GM21786 (cell line): ENCODE results near the gene CHORDC1.
A peak's percentile ranks its signal among the peaks of the same experiment; 100 is the strongest.
"Not testable (repeated sequence)": the region's sequence is repeated elsewhere in the genome, so short reads cannot be mapped to it uniquely, and the experiment has no call there.

Source experiments
- ATAC-seq: cut with Tn5 transposase; IDR thresholded peaks from one replicate; pipeline ENCODE4 v1.9.1; 2021; ENCODE audit not compliant: unreplicated experiment

Gene CHORDC1

GRCh38 chr11:90218606-90219005 is 4.2 kb downstream of the CHORDC1 start:
- no peak for ATAC-seq

DNA sequence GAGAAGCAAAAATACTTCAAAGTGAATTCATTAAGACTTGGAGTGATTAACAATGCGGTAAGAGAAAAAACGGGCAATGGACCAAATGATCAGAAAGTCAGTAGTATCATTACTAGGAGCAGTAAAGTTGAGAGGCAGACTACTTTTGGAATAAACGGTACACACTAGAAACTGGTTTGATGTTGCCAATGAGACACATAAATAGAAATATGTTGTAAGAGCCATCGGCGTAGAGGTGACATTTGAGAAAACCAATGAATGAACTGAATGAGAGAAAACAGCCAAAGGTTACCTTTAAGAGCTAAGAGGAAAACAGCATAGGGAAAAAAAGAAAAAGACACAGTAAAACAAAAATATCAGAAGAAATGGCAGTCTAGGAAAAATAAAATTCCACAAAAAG is 6.2 kb downstream of the CHORDC1 start:
- no peak for ATAC-seq

DNA sequence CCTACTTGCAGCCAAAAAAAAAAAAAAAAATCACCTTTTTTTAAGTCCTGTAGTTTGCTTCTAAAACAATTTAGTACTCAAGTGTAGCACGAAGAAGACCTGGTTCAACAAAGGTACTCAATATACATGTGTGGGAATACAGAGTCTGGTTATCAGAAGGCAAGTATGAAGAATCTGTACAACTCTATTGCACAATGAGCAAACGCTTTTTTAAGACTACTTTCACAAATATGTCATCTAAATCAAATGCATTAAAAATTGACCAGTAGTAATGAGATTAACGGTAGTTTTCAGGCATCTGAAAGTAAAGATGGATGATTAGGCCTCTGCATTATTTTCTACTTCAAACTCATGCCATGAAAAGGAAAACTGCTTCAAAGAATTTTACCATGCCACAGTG is 9.5 kb downstream of the CHORDC1 start:
- no peak for ATAC-seq

- no peak for ATAC-seq
Measured at GRCh38 chr11:90208857-90209256, 14.0 kb downstream of the CHORDC1 start.

DNA sequence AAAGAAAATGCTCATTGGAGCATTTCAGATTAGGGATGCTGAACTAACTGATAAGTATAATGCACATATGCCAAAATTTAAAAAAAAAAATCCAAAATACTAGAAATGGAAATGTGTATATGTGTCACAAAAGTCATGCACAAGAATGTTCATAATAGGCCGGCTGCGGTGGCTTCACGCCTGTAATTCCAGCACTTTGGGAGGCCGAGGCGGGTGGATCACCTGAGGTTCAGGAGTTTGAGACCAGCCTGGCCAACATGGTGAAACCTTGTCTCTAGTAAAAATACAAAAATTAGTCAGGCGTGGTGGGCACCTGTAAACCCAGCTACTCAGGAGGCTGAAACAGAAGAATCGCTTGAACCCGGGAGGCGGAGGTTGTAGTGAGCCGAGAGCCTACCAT is 14.9 kb downstream of the CHORDC1 start:
- not testable (repeated sequence) for ATAC-seq

DNA sequence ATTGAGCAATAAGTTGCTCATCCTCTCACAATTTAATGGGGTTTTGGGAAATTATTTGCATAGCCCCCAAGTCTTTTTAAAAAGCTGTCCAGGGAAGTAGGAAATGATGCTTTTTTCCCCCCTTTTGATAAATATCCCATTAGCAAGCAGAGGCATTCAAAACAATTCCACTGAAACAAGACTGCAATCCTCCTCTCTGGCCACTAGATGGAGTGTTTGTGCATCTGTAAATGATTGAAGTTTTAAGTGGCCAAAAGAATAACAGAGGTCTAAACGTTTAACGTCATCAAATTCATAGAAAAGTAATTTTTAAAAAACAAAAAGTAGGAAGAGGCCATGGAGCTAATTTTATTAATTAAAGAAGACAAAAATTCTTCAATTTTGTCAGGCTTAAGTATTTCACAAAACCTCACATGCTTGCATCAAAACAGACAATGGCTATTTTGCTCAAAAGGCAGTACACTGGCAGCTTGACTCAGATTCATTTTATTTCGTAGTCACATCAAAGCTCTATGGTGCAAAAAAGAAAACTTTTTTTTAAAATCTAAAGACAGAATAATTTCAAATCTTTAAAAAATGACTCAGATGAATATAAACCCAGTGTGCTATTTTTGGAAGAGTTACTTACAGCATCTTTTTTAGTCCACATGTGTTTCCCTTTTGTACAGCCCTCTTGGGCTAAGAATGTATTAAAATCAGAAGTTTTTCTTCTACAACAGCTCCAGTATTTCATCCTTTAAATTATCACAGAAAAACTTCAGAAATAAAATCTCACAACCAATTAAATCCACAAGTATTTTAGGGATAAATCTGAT is 17.8 kb downstream of the CHORDC1 start:
- peak; percentile 79 for ATAC-seq

GRCh38 chr11:90204407-90204806 is 18.4 kb downstream of the CHORDC1 start:
- no peak for ATAC-seq

DNA sequence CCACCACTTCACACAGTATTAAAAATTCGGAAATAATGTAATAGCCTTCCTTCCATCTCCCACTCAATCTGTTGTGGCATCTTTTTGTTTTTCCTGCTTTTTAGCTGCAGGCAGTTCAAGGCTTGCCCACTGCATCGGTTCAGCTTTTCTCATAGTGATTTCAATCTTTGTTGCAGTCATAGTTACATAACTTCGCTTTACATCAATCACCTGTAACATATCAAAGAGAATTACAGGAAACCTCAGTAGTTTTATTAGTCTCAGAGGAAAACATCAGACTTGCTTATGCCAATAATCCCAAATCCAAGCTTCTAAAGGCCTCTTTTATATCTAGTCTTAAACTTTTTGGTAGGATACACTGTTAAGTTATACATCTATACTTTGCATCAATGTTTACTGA is 20.5 kb downstream of the CHORDC1 start:
- ATAC-seq = no peak

- no peak for ATAC-seq
Measured at GRCh38 chr11:90197377-90197776, 25.5 kb downstream of the CHORDC1 start.

DNA sequence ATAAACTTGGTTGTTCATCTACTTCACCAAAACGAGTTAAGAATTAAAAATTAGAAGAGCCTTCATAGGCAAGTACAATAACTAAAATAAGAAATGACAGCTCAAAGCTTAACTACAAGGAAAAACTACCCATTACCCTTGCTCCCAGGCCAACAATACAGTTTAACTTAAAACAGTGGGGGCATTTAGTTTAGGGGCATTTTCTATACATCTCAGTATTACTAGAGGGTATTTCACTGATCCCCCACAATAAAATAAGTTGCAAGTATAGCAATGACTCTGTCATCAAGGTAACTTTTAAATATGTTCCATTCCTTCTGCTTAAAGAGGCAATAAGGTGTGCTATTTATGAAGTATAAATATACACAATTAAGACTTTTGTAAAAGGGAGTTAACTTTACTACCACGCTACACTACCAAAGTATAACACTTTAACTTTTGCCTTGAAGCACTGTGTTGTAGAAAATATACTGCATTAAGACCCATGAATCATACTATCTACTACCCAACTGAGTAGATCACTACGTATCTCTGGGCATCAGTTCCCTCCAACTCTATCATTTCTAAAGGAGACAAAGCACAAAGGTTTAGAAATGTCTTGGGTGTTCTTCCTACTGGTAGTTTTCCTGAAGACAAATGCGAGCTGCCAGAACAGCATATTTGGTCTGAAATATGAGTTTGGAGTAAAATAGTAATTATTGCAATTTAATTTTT is 29.8 kb downstream of the CHORDC1 start:
- no peak for ATAC-seq

DNA sequence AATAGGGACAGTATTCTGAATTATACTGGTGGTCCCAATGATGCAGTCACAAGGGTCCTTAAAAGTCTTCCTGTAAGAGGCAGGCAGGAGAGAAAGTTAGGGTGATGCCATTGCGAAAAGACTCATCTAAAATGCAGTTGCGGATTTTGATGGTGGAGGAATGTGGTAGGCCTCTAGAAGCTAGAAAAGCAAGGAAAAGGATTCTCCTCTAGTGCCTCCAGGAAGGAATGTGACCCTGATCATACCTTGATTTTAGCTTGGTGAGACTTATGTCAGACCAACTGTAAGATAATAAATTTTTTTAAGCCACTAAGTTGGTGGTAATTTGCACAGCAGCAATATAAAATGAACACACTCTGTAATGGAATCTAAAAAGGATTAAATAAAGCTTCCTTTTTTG is 33.8 kb downstream of the CHORDC1 start:
- ATAC-seq = no peak

- ATAC-seq = no peak
Measured at GRCh38 chr11:90187839-90188238, 35.0 kb downstream of the CHORDC1 start.

DNA sequence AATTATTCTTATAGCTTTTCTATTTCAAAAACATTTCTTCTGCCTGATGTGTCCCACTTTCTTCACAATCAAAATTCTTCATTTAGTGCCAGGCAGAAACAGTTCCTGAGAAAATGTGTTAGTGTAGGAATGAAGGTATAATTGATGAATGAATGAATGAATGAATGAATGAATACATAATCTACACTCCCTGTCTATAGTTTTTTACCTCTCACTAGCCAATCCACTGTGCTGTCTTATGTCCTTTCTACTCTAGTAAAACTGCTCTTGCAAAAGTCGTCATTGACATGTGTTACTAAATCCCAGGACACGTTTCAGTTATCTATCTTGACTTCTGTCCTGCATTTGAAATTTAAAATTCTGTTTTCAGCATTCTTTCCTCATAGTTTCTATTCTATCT is 42.9 kb downstream of the CHORDC1 start:
- ATAC-seq = no peak

DNA sequence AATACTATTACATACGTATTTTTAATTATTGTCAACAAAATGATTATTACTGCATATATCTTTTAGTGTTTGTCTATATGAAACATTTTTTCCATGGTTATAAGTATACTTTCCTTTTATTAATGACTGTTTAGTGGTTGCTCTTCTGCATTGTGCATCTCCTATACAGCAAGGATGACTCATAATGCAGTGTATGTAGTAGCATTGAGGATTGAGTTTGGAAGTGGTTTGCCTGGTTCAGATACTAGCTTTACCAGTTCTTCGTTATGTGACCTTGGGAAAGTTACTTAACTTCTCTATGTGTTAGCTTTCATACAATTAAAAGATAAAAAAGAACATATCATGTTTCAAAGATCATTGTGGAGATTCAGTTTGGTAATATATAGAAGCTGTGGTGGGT is 44.1 kb downstream of the CHORDC1 start:
- ATAC-seq = no peak

GRCh38 chr11:90176069-90176468 is 46.8 kb downstream of the CHORDC1 start:
- no peak for ATAC-seq

DNA sequence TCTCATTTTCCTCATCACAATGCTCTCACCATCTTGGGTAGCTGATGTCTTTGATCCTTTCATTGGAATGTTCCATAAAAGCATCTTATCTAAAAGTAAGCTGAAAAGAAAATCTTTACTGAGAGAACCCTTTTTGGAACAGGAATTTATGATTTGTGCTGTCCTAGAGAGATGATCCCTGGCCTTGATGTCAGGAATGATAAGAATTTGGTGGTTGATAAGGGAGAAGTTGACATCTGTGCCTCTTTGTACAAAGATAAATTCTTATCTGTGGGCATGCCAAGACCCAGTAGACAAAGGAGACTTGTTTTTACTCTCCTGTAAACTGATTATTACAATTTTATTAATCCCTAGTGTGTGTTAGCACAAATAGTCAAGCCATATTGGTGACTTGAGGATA is 51.5 kb downstream of the CHORDC1 start:
- no peak for ATAC-seq

DNA sequence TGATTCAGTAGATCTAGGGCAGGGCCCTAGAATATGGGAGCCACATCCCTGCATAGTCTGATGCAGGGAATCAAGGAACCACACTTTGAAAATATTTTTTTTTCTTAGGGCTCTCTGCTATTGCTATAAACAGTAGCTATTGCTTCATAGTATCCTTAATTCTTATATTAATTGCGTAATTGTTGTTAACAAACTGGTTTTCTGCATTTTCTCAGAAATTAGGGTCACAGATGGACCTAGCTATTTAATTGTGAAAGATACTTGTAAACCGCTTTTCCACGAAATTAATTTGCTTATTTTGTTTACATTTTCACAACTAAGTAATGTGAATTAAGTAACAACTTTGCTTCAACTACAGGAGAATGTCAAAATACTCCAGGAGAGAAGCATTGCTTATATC is 54.3 kb downstream of the CHORDC1 start:
- no peak for ATAC-seq

DNA sequence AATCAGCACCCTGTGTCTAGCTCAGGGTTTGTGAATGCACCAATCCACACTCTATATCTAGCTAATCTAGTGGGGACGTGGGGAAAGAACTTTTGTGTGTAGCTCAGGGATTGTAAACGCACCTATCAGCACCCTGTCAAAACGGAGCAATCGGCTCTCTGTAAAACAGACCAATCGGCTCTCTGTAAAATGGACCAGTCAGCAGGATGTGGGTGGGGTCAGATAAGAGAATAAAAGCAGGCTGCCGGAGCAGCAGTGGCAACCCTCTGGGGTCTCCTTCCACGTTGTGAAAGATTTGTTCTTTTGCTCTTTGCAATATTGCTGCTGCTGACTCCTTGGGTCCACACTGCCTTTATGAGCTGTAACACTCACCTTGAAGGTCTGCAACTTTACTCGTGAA is 55.1 kb downstream of the CHORDC1 start:
- ATAC-seq = not testable (repeated sequence)

DNA sequence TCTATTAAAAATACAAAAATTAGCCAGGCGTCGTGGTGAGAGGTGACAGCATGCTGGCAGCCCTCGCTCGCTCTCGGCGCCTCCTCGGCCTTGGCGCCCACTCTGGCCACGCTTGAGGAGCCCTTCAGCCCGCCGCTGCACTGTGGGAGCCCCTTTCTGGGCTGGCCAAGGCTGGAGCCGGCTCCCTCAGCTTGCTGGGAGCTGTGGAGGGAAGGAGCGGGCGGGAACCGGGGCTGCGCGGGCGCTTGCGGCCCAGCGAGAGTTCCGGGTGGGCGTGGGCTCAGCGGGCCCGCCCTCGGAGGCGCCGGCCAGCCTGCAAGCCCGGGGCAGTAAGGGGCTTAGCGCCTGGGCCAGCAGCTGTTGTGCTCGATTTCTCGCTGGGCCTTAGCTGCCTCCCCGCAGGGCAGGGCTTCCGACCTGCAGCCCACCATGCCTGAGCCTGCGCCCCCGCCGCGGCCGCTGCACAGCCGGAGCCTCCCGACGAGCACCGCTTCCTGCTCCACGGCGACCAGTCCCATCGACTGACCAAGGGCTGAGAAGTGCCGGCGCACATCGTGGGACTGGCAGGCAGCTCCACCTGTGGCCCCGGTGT is 55.8 kb downstream of the CHORDC1 start:
- ATAC-seq = not testable (repeated sequence)
